GM11168 (cell line): ENCODE measurements around the gene ARHGEF17.

Source experiments
- in situ Hi-C: fragments of 300-500 bp; cut with MboI; formaldehyde crosslinking; loops from one replicate; pipeline ENCODE4 v1.12.0; 2022; ENCODE audit warnings: low sequenced_read_pairs; ENCODE audit not compliant: unreplicated experiment

ARHGEF17 gene

GRCh38 chr11:73346186-73346935, 38.3 kb downstream of the ARHGEF17 start:
- in situ Hi-C loops: no loop called here

- in situ Hi-C loops: no loop called here
Measured at GRCh38 chr11:73347067-73347466, 39.0 kb downstream of the ARHGEF17 start.

- in situ Hi-C loops: no loop called here
Measured at GRCh38 chr11:73348838-73349237, 40.8 kb downstream of the ARHGEF17 start.

- in situ Hi-C loops: no loop called here
Measured at GRCh38 chr11:73349633-73350032, 41.6 kb downstream of the ARHGEF17 start.

GRCh38 chr11:73350908-73351636, 43.0 kb downstream of the ARHGEF17 start:
- in situ Hi-C loops: no loop called here

- in situ Hi-C loops: no loop called here
Measured at GRCh38 chr11:73353422-73353821, 45.3 kb downstream of the ARHGEF17 start.

GRCh38 chr11:73355109-73355508, 47.0 kb downstream of the ARHGEF17 start:
- in situ Hi-C loops: no loop called here

GRCh38 chr11:73356979-73357860, 49.1 kb downstream of the ARHGEF17 start:
- in situ Hi-C loops: no loop called here

- in situ Hi-C loops: no loop called here
Measured at GRCh38 chr11:73358071-73358470, 50.0 kb downstream of the ARHGEF17 start.

- in situ Hi-C loops: no loop called here
Measured at GRCh38 chr11:73359341-73359740, 51.3 kb downstream of the ARHGEF17 start.

GRCh38 chr11:73359930-73360742, 52.1 kb downstream of the ARHGEF17 start:
- in situ Hi-C loops: no loop called here

GRCh38 chr11:73360743-73361369, 52.8 kb downstream of the ARHGEF17 start:
- in situ Hi-C loops: no loop called here

- in situ Hi-C loops: no loop called here
Measured at GRCh38 chr11:73361953-73362776, 54.1 kb downstream of the ARHGEF17 start.

GRCh38 chr11:73363147-73363546, 55.1 kb downstream of the ARHGEF17 start:
- in situ Hi-C loops: no loop called here

- in situ Hi-C loops: no loop called here
Measured at GRCh38 chr11:73365352-73366264, 57.5 kb downstream of the ARHGEF17 start.

- in situ Hi-C loops: no loop called here
Measured at GRCh38 chr11:73366265-73366610, 58.2 kb downstream of the ARHGEF17 start.

- in situ Hi-C loops: no loop called here
Measured at GRCh38 chr11:73366953-73367352, 58.9 kb downstream of the ARHGEF17 start.
